HCT116 (cell line): Measurements from ENCODE around the gene SERPINI2. TPM values are rescaled to one million over a fixed set of nuclear protein-coding genes. Genes with fewer than 3 reads are reported as not detected.

ENCODE experiments used
- ATAC-seq: fragments of 200-7000 bp; cut with Tn5 transposase; 2 replicates; pipeline ENCODE4 v1.9.1; 2020; ENCODE audit warnings: mild to moderate bottlenecking, moderate library complexity
- BruUV-seq: library from RNA; stranded (reverse); fragments of 400-500 nt; replicated peaks from 2 replicates; lab custom pipeline; 2021; lab: Mats Ljungman, UMichigan
- CTCF ChIA-PET: fragments of 300-600 bp; sonication (Branson Sonifier 250); formaldehyde crosslinking; loops from one replicate; lab custom pipeline; 2021; ENCODE audit warnings: antibody characterized with exemption; lab: Charles Lee
- POLR2A ChIA-PET: fragments of 300-600, 350-600 bp; sonication (Branson Sonifier 250); formaldehyde crosslinking; loops from one replicate; lab custom pipeline; 2021; ENCODE audit warnings: antibody characterized with exemption; lab: Charles Lee
- RAD21 ChIA-PET, 2 experiments: fragments of 300-600 bp; sonication (Branson Sonifier 250); formaldehyde crosslinking; loops; one replicate each; lab custom pipeline; 2023; ENCODE audit warnings: low total read pairs in 2 of 2; ENCODE audit not compliant: uncharacterized antibody in 2 of 2, unreplicated experiment in 2 of 2, low non-redundant PET in 1 of 2; lab: Charles Lee
- DNase-seq: peaks from one replicate; pipeline ENCODE4 v3.0.0-alpha.2; 2010; ENCODE audit warnings: low read depth, low spot score
- H2AFZ ChIP-seq: fragments of 200-600 bp; shearing (Covaris generic), sonication (generic); 2 replicates; pipeline ENCODE4 v1.6.1; 2017; ENCODE audit warnings: low read depth, mixed run types, mixed read lengths, antibody characterized with exemption, low read length; ENCODE audit not compliant: poor library complexity, severe bottlenecking
- H3K27ac ChIP-seq: 2 replicates; pipeline ENCODE4 v1.5.1; 2012; ENCODE audit warnings: low read depth, low read length
- H3K27me3 ChIP-seq: fragments of 200-600 bp; sonication (generic); 2 replicates; pipeline ENCODE4 v1.6.1; 2016; ENCODE audit warnings: mixed run types, low read length, mixed read lengths; ENCODE audit not compliant: insufficient read depth
- H3K36me3 ChIP-seq, 2 experiments: fragments of 200-500 bp in 1 of 2; fragments of 200-600 bp in 1 of 2; sonication (Bioruptor generic) in 1 of 2; sonication (generic) in 1 of 2; 2 replicates each; pipeline versions ENCODE4 v1.5.1 to v1.6.1; 2014 to 2016; ENCODE audit warnings: low read length in 2 of 2, inconsistent platforms in 1 of 2, mixed read lengths in 1 of 2, mixed run types in 1 of 2; ENCODE audit not compliant: insufficient read depth in 2 of 2, control insufficient read depth in 1 of 2
- H3K4me1 ChIP-seq, 2 experiments: fragments of 200-600 bp in 1 of 2; sonication (generic) in 1 of 2; 2 replicates each; pipeline versions ENCODE4 v1.5.1 to v1.6.1; 2012 to 2017; ENCODE audit warnings: low read length in 2 of 2, inconsistent platforms in 1 of 2, mild to moderate bottlenecking in 1 of 2, mixed read lengths in 1 of 2, mixed run types in 1 of 2, moderate library complexity in 1 of 2; ENCODE audit not compliant: insufficient read depth in 2 of 2, control insufficient read depth in 1 of 2
- H3K4me2 ChIP-seq: fragments of 200-600 bp; sonication (generic); 2 replicates; pipeline ENCODE4 v1.6.1; 2017; ENCODE audit warnings: mixed run types, low read length, mixed read lengths
- H3K4me3 ChIP-seq, 2 experiments: fragments of 200-600 bp in 1 of 2; sonication (generic) in 1 of 2; replicated peaks in 1 of 2; 2 replicates each; pipeline ENCODE4 v1.5.1; 2011 to 2016; ENCODE audit warnings: low read length in 2 of 2, control low read depth in 1 of 2, low read depth in 1 of 2, mild to moderate bottlenecking in 1 of 2, mixed read lengths in 1 of 2, mixed run types in 1 of 2
- H3K79me2 ChIP-seq: fragments of 200-600 bp; sonication (generic); 2 replicates; pipeline ENCODE4 v1.6.1; 2017; ENCODE audit warnings: mild to moderate bottlenecking, mixed run types, low read length, moderate library complexity, mixed read lengths; ENCODE audit not compliant: insufficient read depth
- H3K9ac ChIP-seq: fragments of 200-600 bp; sonication (generic); 2 replicates; pipeline ENCODE4 v1.6.1; 2016; ENCODE audit warnings: low read length, mixed read lengths
- H3K9me2 ChIP-seq: fragments of 200-600 bp; sonication (generic), shearing (Covaris generic); 2 replicates; pipeline ENCODE4 v1.6.1; 2017; ENCODE audit warnings: mixed run types, mild to moderate bottlenecking, moderate library complexity; ENCODE audit not compliant: insufficient read depth
- H3K9me3 ChIP-seq, 2 experiments: fragments of 200-500 bp in 1 of 2; fragments of 200-600 bp in 1 of 2; sonication (Bioruptor generic) in 1 of 2; sonication (generic) in 1 of 2; 2 replicates each; pipeline ENCODE4 v1.6.1; 2014 to 2017; ENCODE audit warnings: low read length in 2 of 2, mixed read lengths in 2 of 2, inconsistent platforms in 1 of 2, low read depth in 1 of 2, mild to moderate bottlenecking in 1 of 2, mixed run types in 1 of 2, moderate library complexity in 1 of 2; ENCODE audit not compliant: control insufficient read depth in 1 of 2, insufficient read depth in 1 of 2
- H4K20me1 ChIP-seq: fragments of 200-600 bp; sonication (generic), shearing (Covaris generic); 2 replicates; pipeline ENCODE4 v1.6.1; 2017; ENCODE audit warnings: mixed run types, mild to moderate bottlenecking, moderate library complexity; ENCODE audit not compliant: insufficient read depth
- ELF1 ChIP-seq: IDR thresholded peaks from 2 replicates; pipeline ENCODE4 v1.6.1; 2012; ENCODE audit warnings: low read depth, borderline replicate concordance
- EZH2phosphoT487 ChIP-seq: fragments of 200-600 bp; IDR thresholded peaks from 2 replicates; pipeline ENCODE4 v1.6.1; 2018; ENCODE audit warnings: antibody characterized with exemption, borderline replicate concordance
- JUND ChIP-seq: IDR thresholded peaks from 2 replicates; pipeline ENCODE4 v1.6.1; 2012
- SP1 ChIP-seq: IDR thresholded peaks from 2 replicates; pipeline ENCODE4 v1.6.1; 2012; ENCODE audit warnings: low read depth
- SRF ChIP-seq: IDR thresholded peaks from 2 replicates; pipeline ENCODE4 v1.6.1; 2012; ENCODE audit warnings: low read depth
- ZNF274 ChIP-seq: fragments of 200-500 bp; sonication (Bioruptor generic); IDR thresholded peaks from 2 replicates; pipeline ENCODE4 v1.6.1; 2014; ENCODE audit warnings: mild to moderate bottlenecking, low read depth, low read length, inconsistent platforms
- intact Hi-C: fragments of 100-400 bp; cut with micrococcal nuclease; formaldehyde crosslinking; loops from 2 replicates; pipeline ENCODE4 v1.10.0; 2022
- total RNA-seq: library from RNA; stranded (reverse); gene quantifications from one replicate; pipeline ENCODE4 v1.2.1, GENCODE V29; 2021; ENCODE audit not compliant: unreplicated experiment
- TF ChIP-seq, protein P1 (sequence below), 3 experiments: fragments of 200-600 bp in 1 of 3; sonication (generic) in 1 of 3; IDR thresholded peaks in 2 of 3; conservative IDR thresholded peaks in 1 of 3; 2 replicates each; pipeline ENCODE4 v1.5.1; 2012 to 2017; ENCODE audit warnings: low read depth in 2 of 3, low read length in 2 of 3, antibody characterized with exemption in 1 of 3, borderline replicate concordance in 1 of 3, control low read depth in 1 of 3, mild to moderate bottlenecking in 1 of 3, mixed read lengths in 1 of 3, mixed run types in 1 of 3, moderate library complexity in 1 of 3; ENCODE audit not compliant: insufficient read depth in 1 of 3

The SERPINI2 gene
- total RNA-seq, 1 experiment from 2014 or later: 0.27 TPM

DNA sequence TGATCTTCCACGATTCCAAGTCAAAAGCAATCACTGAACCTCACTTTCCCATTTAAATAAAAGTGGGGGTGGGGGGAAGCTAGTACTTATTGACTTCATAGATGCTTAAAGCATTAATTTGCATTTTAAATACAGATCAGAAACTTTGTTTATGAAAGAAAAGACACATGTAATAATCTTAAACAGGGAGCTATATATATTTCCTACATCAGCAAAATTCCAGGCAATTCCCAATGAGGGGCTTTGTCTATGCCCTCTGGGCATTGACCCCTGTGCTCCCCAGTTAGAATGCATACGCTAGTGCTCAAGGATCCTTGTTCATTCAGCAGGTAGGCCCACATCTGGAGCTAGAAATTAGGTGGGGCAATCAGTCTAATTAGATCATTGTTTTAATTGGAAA lies 20.0 kb downstream of the SERPINI2 start:
- ATAC-seq: no peak
- Histone ChIP-seq H3K9me2 (no peaks in the 10 kb centered on the region), H3K27me3 (no peaks in the 10 kb centered on the region), H3K9me3 (no peaks in the 10 kb centered on the region), H3K4me2 (no peak overlapping the region), H4K20me1 (no peaks in the 10 kb centered on the region), H3K27ac (no peak overlapping the region), H2AFZ (no peak overlapping the region), H3K36me3 (no peaks in the 10 kb centered on the region), H3K4me3 (no peak overlapping the region), H3K79me2 (no peaks in the 10 kb centered on the region), H3K9ac (no peak overlapping the region), H3K4me1 (no peaks in the 10 kb centered on the region)
- RAD21 ChIA-PET: no interaction called here
- BruUV-seq: no TSS peak
- DNase-seq: no peak
- CTCF ChIA-PET: no interaction called here
- POLR2A ChIA-PET: no interaction called here
- TF ChIP-seq SP1: no peak
- no peak for TF ChIP-seq ZNF274
- no peak for TF ChIP-seq JUND
- TF ChIP-seq ELF1: no peak
- no peak for TF ChIP-seq SRF
- TF ChIP-seq, protein P1, sequence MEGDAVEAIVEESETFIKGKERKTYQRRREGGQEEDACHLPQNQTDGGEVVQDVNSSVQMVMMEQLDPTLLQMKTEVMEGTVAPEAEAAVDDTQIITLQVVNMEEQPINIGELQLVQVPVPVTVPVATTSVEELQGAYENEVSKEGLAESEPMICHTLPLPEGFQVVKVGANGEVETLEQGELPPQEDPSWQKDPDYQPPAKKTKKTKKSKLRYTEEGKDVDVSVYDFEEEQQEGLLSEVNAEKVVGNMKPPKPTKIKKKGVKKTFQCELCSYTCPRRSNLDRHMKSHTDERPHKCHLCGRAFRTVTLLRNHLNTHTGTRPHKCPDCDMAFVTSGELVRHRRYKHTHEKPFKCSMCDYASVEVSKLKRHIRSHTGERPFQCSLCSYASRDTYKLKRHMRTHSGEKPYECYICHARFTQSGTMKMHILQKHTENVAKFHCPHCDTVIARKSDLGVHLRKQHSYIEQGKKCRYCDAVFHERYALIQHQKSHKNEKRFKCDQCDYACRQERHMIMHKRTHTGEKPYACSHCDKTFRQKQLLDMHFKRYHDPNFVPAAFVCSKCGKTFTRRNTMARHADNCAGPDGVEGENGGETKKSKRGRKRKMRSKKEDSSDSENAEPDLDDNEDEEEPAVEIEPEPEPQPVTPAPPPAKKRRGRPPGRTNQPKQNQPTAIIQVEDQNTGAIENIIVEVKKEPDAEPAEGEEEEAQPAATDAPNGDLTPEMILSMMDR (IDR thresholded peaks at IDR 0.05 in 2 of 3, conservative IDR thresholded peaks at IDR 0.05 in 1 of 3; ENCODE audit: borderline replicate concordance in 1 of 3, insufficient read depth in 1 of 3, low read depth in 2 of 3, low read length in 2 of 3): no peak
- intact Hi-C loops: no loop called here

- Histone ChIP-seq H3K79me2 (no peaks in the 10 kb centered on the region), H3K9me3 (no peaks in the 10 kb centered on the region), H3K9me2 (no peaks in the 10 kb centered on the region), H3K4me3 (no peak overlapping the region), H3K4me2 (no peak overlapping the region), H2AFZ (no peak overlapping the region), H3K9ac (no peak overlapping the region), H4K20me1 (no peaks in the 10 kb centered on the region), H3K27ac (no peak overlapping the region), H3K4me1 (no peaks in the 10 kb centered on the region), H3K36me3 (no peaks in the 10 kb centered on the region), H3K27me3 (no peaks in the 10 kb centered on the region)
- intact Hi-C loops: no loop called here
- ChIA-PET POLR2A (no interaction called here), CTCF (no interaction called here), RAD21 (no interaction called here)
- ATAC-seq (peak; percentile 55; the same call in 1 of the 2 replicates), DNase-seq (no peak)
- no TSS peak for BruUV-seq
- TF ChIP-seq, protein P1 (IDR thresholded peaks at IDR 0.05 in 2 of 3, conservative IDR thresholded peaks at IDR 0.05 in 1 of 3; ENCODE audit: borderline replicate concordance in 1 of 3, insufficient read depth in 1 of 3, low read depth in 2 of 3, low read length in 2 of 3): peak in 2 of 3 experiments; percentile 5 to 27; a peak in 1 of 6 replicates
- TF ChIP-seq EZH2phosphoT487: no peak
Observed at GRCh38 chr3:167451282-167451681, 22.6 kb downstream of the SERPINI2 start.
